HepG2 (cell line): ENCODE data around the gene SCGB1C1. TPM values are rescaled to one million over a fixed set of nuclear protein-coding genes. Genes with fewer than 3 reads are reported as not detected.

Source experiments
- BRF2 ChIP-seq: sonication (generic); formaldehyde crosslinking; IDR thresholded peaks from 2 replicates; pipeline ENCODE4 v1.8.1; 2022; ENCODE audit warnings: mild to moderate bottlenecking, missing genetic modification reagents
- CHCHD3 ChIP-seq: sonication (generic); formaldehyde crosslinking; IDR thresholded peaks from 2 replicates; pipeline ENCODE4 v1.8.0; 2022; ENCODE audit warnings: mild to moderate bottlenecking, missing genetic modification reagents, moderate library complexity
- DMAP1 ChIP-seq: IDR thresholded peaks from 2 replicates; pipeline ENCODE4 v1.6.1; 2016
- E2F1 ChIP-seq: sonication (generic); formaldehyde crosslinking; IDR thresholded peaks from 2 replicates; pipeline ENCODE4 v1.5.0; 2020; ENCODE audit warnings: missing genetic modification reagents
- ELF4 ChIP-seq: sonication (generic); formaldehyde crosslinking; IDR thresholded peaks from 2 replicates; pipeline ENCODE4 v1.5.0; 2020; ENCODE audit warnings: missing genetic modification reagents, mild to moderate bottlenecking, moderate library complexity, borderline replicate concordance
- ETV6 ChIP-seq: sonication (generic); formaldehyde crosslinking; conservative IDR thresholded peaks from 2 replicates; pipeline ENCODE4 v1.4.0; 2020; ENCODE audit warnings: missing genetic modification reagents
- FOXC1 ChIP-seq: sonication (generic); formaldehyde crosslinking; IDR thresholded peaks from 2 replicates; pipeline ENCODE4 v1.8.0; 2022; ENCODE audit warnings: mild to moderate bottlenecking, missing genetic modification reagents, borderline replicate concordance
- FOXK1 ChIP-seq: sonication (generic); formaldehyde crosslinking; IDR thresholded peaks from 2 replicates; pipeline ENCODE4 v1.4.0; 2020; ENCODE audit warnings: low read depth, missing genetic modification reagents, borderline replicate concordance
- GATAD2A ChIP-seq: IDR thresholded peaks from 2 replicates; pipeline ENCODE4 v1.6.1; 2016
- HDAC2 ChIP-seq: sonication (generic); formaldehyde crosslinking; IDR thresholded peaks from 2 replicates; pipeline ENCODE4 v1.4.0; 2020; ENCODE audit warnings: missing genetic modification reagents
- HES4 ChIP-seq: sonication (generic); formaldehyde crosslinking; IDR thresholded peaks from 2 replicates; pipeline ENCODE4 v1.9.0; 2021; ENCODE audit warnings: mild to moderate bottlenecking, missing genetic modification reagents, borderline replicate concordance
- HNF4A ChIP-seq: sonication (generic); formaldehyde crosslinking; IDR thresholded peaks from 2 replicates; pipeline ENCODE4 v1.4.0; 2020; ENCODE audit warnings: missing genetic modification reagents
- HNRNPLL ChIP-seq: fragments of 200-400 bp; formaldehyde crosslinking; IDR thresholded peaks from 2 replicates; pipeline ENCODE4 v1.6.1; 2017; ENCODE audit warnings: mild to moderate bottlenecking, low read depth, low read length; ENCODE audit not compliant: poor library complexity, severe bottlenecking
- MXI1 ChIP-seq: IDR thresholded peaks from 3 replicates; pipeline ENCODE4 v1.6.1; 2012; ENCODE audit warnings: low read depth, low read length, inconsistent platforms, borderline replicate concordance
- NFKBIZ ChIP-seq: IDR thresholded peaks from 2 replicates; pipeline ENCODE4 v1.6.1; 2018; ENCODE audit warnings: missing genetic modification reagents, missing compliant biosample characterization
- NRL ChIP-seq: sonication (generic); formaldehyde crosslinking; IDR thresholded peaks from 2 replicates; pipeline ENCODE4 v1.5.0; 2020; ENCODE audit warnings: missing genetic modification reagents, mild to moderate bottlenecking, moderate library complexity, borderline replicate concordance
- PRPF4 ChIP-seq: fragments of 200-400 bp; formaldehyde crosslinking; IDR thresholded peaks from 2 replicates; pipeline ENCODE4 v1.6.1; 2016; ENCODE audit warnings: low read length, low read depth; ENCODE audit not compliant: poor library complexity, severe bottlenecking
- RAD51 ChIP-seq: fragments of 450-650 bp; IDR thresholded peaks from 2 replicates; pipeline ENCODE4 v1.6.1; 2016; ENCODE audit warnings: borderline replicate concordance
- RNF2 ChIP-seq: fragments of 450-650 bp; conservative IDR thresholded peaks from 2 replicates; pipeline ENCODE4 v1.6.1; 2016; ENCODE audit warnings: low read depth
- SPEN ChIP-seq: sonication (generic); formaldehyde crosslinking; IDR thresholded peaks from 2 replicates; pipeline ENCODE4 v1.5.1; 2020; ENCODE audit warnings: low read depth, mild to moderate bottlenecking, missing genetic modification reagents
- TCF7 ChIP-seq: sonication (generic); IDR thresholded peaks from 2 replicates; pipeline ENCODE4 v1.6.1; 2016; ENCODE audit warnings: antibody characterized with exemption, low read depth
- ZNF296 ChIP-seq: sonication (generic); formaldehyde crosslinking; conservative IDR thresholded peaks from 2 replicates; pipeline ENCODE4 v1.5.0; 2020; ENCODE audit warnings: mild to moderate bottlenecking, missing genetic modification reagents
- ZNF549 ChIP-seq: sonication (generic); formaldehyde crosslinking; IDR thresholded peaks from 2 replicates; pipeline ENCODE4 v1.5.0; 2020; ENCODE audit warnings: missing genetic modification reagents
- ZNF878 ChIP-seq: sonication (generic); formaldehyde crosslinking; IDR thresholded peaks from 2 replicates; pipeline ENCODE4 v1.8.1; 2023; ENCODE audit warnings: mild to moderate bottlenecking, missing genetic modification reagents, moderate library complexity
- polyA plus RNA-seq, 8 experiments: library from polyadenylated mRNA; depleted of rRNA in 3 of 8; stranded (reverse) in 7 of 8; unstranded in 1 of 8; fragments of >200 nt; fragmentation: Illumina TruSeq in 4 of 8; extraction: Trizol in 4 of 8; gene quantifications; 2 replicates each; pipeline versions ENCODE4 v1.2.1 to v1.2.3, GENCODE V29; 2011 to 2016; ENCODE audit warnings: low read depth in 4 of 8, missing spikeins in 1 of 8, mixed read lengths in 1 of 8; ENCODE audit not compliant: insufficient read depth in 1 of 8
- total RNA-seq, 5 experiments: library from RNA; depleted of rRNA; stranded (reverse); fragments of >200 nt; fragmentation: Illumina TruSeq; extraction: Trizol; gene quantifications; 2 replicates each; pipeline ENCODE4 v1.2.3, GENCODE V29; 2016; ENCODE audit warnings: low read depth in 1 of 5
- TF ChIP-seq, protein P1 (sequence below): sonication (generic); formaldehyde crosslinking; IDR thresholded peaks from 2 replicates; pipeline ENCODE4 v1.9.0; 2021; ENCODE audit warnings: missing genetic modification reagents, mild to moderate bottlenecking, borderline replicate concordance
- TF ChIP-seq, protein P2 (sequence below): sonication (generic); formaldehyde crosslinking; IDR thresholded peaks from 2 replicates; pipeline ENCODE4 v1.8.1; 2023; ENCODE audit warnings: mild to moderate bottlenecking, missing genetic modification reagents

SCGB1C1 gene
- total and polyA plus RNA-seq, 2 of the 13 experiments (the other 11 are each of a cell fraction or from before 2014, with no cell fraction given), result not detected

- TF ChIP-seq RAD51 (no peak), NRL (CRISPR knock-in tag) (no peak; the same call in none of the 2 replicates), RNF2 (no peak), HNRNPLL (peak; percentile 75), HES4 (peak; percentile 74; the same call in 1 of the 2 replicates), ZNF878 (CRISPR knock-in tag) (no peak), FOXC1 (CRISPR knock-in tag) (peak; percentile 94; the same call in 1 of the 2 replicates), ZNF549 (CRISPR knock-in tag) (no peak), CHCHD3 (CRISPR knock-in tag) (no peak; the same call in 1 of the 2 replicates), ETV6 (CRISPR knock-in tag) (peak; percentile 93), ZNF296 (CRISPR knock-in tag) (0 out of 2 replicates have a peak, but pooled peaks have one; percentile 87), DMAP1 (CRISPR knock-in tag) (peak; percentile 89), GATAD2A (peak; percentile 38; the same call in 1 of the 2 replicates), NFKBIZ (CRISPR knock-in tag) (no peak), ELF4 (CRISPR knock-in tag) (peak; percentile 89; the same call in 1 of the 2 replicates), MXI1 (peak; percentile 73; the same call in 1 of the 3 replicates), HNF4A (CRISPR knock-in tag) (no peak), SPEN (peak; percentile 82; the same call in 1 of the 2 replicates), E2F1 (peak; percentile 82), TCF7 (no peak), PRPF4 (no peak), HDAC2 (peak; percentile 45), BRF2 (CRISPR knock-in tag) (no peak), FOXK1 (CRISPR knock-in tag) (0 out of 2 replicates have a peak, but pooled peaks have one; percentile 54)
- TF ChIP-seq, protein P1, sequence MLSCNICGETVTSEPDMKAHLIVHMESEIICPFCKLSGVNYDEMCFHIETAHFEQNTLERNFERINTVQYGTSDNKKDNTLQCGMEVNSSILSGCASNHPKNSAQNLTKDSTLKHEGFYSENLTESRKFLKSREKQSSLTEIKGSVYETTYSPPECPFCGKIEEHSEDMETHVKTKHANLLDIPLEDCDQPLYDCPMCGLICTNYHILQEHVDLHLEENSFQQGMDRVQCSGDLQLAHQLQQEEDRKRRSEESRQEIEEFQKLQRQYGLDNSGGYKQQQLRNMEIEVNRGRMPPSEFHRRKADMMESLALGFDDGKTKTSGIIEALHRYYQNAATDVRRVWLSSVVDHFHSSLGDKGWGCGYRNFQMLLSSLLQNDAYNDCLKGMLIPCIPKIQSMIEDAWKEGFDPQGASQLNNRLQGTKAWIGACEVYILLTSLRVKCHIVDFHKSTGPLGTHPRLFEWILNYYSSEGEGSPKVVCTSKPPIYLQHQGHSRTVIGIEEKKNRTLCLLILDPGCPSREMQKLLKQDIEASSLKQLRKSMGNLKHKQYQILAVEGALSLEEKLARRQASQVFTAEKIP (CRISPR knock-in tag), result no peak
- TF ChIP-seq, protein P2, sequence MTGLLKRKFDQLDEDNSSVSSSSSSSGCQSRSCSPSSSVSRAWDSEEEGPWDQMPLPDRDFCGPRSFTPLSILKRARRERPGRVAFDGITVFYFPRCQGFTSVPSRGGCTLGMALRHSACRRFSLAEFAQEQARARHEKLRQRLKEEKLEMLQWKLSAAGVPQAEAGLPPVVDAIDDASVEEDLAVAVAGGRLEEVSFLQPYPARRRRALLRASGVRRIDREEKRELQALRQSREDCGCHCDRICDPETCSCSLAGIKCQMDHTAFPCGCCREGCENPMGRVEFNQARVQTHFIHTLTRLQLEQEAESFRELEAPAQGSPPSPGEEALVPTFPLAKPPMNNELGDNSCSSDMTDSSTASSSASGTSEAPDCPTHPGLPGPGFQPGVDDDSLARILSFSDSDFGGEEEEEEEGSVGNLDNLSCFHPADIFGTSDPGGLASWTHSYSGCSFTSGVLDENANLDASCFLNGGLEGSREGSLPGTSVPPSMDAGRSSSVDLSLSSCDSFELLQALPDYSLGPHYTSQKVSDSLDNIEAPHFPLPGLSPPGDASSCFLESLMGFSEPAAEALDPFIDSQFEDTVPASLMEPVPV (CRISPR knock-in tag), result 0 out of 2 replicates have a peak, but pooled peaks have one; percentile 52
These were observed 14.5 kb downstream of the SCGB1C1 start, which contains the start of the genes BET1L and RIC8A (continued) for GRCh38 chr11:207208-207862.
